Fibroblast of the aortic adventitia (primary cell): ENCODE measurements around the gene TMEM266. TPM values are rescaled to one million over a fixed set of nuclear protein-coding genes. Genes with fewer than 3 reads are reported as not detected.

Experiments
- DNase-seq: peaks from one replicate; pipeline ENCODE4 v3.0.0-alpha.2; 2010; ENCODE audit warnings: low read depth
- H3K4me3 ChIP-seq: 2 replicates; pipeline ENCODE4 v1.5.1; 2011; ENCODE audit warnings: low read depth, mild to moderate bottlenecking, control low read depth, low read length, moderate library complexity
- CTCF ChIP-seq: IDR thresholded peaks from 2 replicates; pipeline ENCODE4 v1.5.1; 2011; ENCODE audit warnings: mild to moderate bottlenecking, low read length, control low read depth, inconsistent platforms; ENCODE audit not compliant: insufficient read depth
- total RNA-seq: library from RNA; depleted of rRNA; stranded (reverse); fragments of >200 nt; gene quantifications from 2 replicates; pipeline ENCODE4 v1.2.3, GENCODE V29; 2012; ENCODE audit warnings: low replicate concordance

Gene TMEM266
- total RNA-seq, 1 donor: 0.09 TPM

- no peak overlapping the region for H3K4me3 ChIP-seq
- no peak for TF ChIP-seq CTCF
- DNase-seq: peak; percentile 74
Observed at GRCh38 chr15:76177491-76178040, 117.8 kb downstream of the TMEM266 start.

GRCh38 chr15:76178296-76179000, 118.7 kb downstream of the TMEM266 start:
- TF ChIP-seq CTCF: no peak
- H3K4me3 ChIP-seq: no peak overlapping the region
- DNase-seq: no peak

- no peak for DNase-seq
- TF ChIP-seq CTCF: no peak
- H3K4me3 ChIP-seq: no peak overlapping the region
Observed at GRCh38 chr15:76179023-76179422, 119.2 kb downstream of the TMEM266 start.

- no peak for DNase-seq
- H3K4me3 ChIP-seq: no peak overlapping the region
- no peak for TF ChIP-seq CTCF
Observed at GRCh38 chr15:76180321-76180720, 120.5 kb downstream of the TMEM266 start.

GRCh38 chr15:76181705-76182107, 121.9 kb downstream of the TMEM266 start:
- no peak for TF ChIP-seq CTCF
- H3K4me3 ChIP-seq: no peak overlapping the region
- DNase-seq: no peak

GRCh38 chr15:76183930-76184649, 124.3 kb downstream of the TMEM266 start:
- no peak for TF ChIP-seq CTCF
- DNase-seq: no peak
- H3K4me3 ChIP-seq: no peak overlapping the region
